ENCODE measurements around the gene CREB3L2.

Gene CREB3L2

GRCh38 chr7:137976696-137977095, 25.2 kb downstream of the CREB3L2 start:
- H3K4me3 ChIP-seq (ENCODE audit: low read depth, low read length): no peak overlapping the region
- TF ChIP-seq CTCF (IDR thresholded peaks at IDR 0.05; ENCODE audit: low read depth, low read length): no peak

GRCh38 chr7:137976232-137976631, 25.7 kb downstream of the CREB3L2 start:
- H3K4me3 ChIP-seq (ENCODE audit: low read depth, low read length): no peak overlapping the region
- TF ChIP-seq CTCF (IDR thresholded peaks at IDR 0.05; ENCODE audit: low read depth, low read length): no peak

- no peak for TF ChIP-seq CTCF (IDR thresholded peaks at IDR 0.05; ENCODE audit: low read depth, low read length)
- H3K4me3 ChIP-seq (ENCODE audit: low read depth, low read length): no peak overlapping the region
Measured at GRCh38 chr7:137975768-137976167, 26.1 kb downstream of the CREB3L2 start.

- TF ChIP-seq CTCF (IDR thresholded peaks at IDR 0.05; ENCODE audit: low read depth, low read length): no peak
- no peak overlapping the region for H3K4me3 ChIP-seq (ENCODE audit: low read depth, low read length)
Measured at GRCh38 chr7:137975221-137975620, 26.7 kb downstream of the CREB3L2 start.

- TF ChIP-seq CTCF (IDR thresholded peaks at IDR 0.05; ENCODE audit: low read depth, low read length): no peak
- H3K4me3 ChIP-seq (ENCODE audit: low read depth, low read length): no peak overlapping the region
Measured at GRCh38 chr7:137974766-137975165, 27.1 kb downstream of the CREB3L2 start.

- H3K4me3 ChIP-seq (ENCODE audit: low read depth, low read length): no peak overlapping the region
- no peak for TF ChIP-seq CTCF (IDR thresholded peaks at IDR 0.05; ENCODE audit: low read depth, low read length)
Measured at GRCh38 chr7:137970253-137970975, 31.5 kb downstream of the CREB3L2 start.

GRCh38 chr7:137969828-137970227, 32.1 kb downstream of the CREB3L2 start:
- no peak for TF ChIP-seq CTCF (IDR thresholded peaks at IDR 0.05; ENCODE audit: low read depth, low read length)
- H3K4me3 ChIP-seq (ENCODE audit: low read depth, low read length): no peak overlapping the region
